ENCODE results near the gene MYO5B.

Gene MYO5B

GRCh38 chr18:49875783-49876182, 319.2 kb downstream of the MYO5B start:
- H2AFZ ChIP-seq (ENCODE audit: low read depth, low read length) = no peak overlapping the region
- no peak overlapping the region for H3K27ac ChIP-seq (ENCODE audit: low read length)
- H3K79me2 ChIP-seq (ENCODE audit: insufficient read depth, low read length) = no peaks in the 10 kb centered on the region
- no peaks in the 10 kb centered on the region for H3K36me3 ChIP-seq (ENCODE audit: insufficient read depth, low read length)
- ATAC-seq (ENCODE audit: insufficient read depth, low read depth) (no peak), DNase-seq (no peak)
- no peak overlapping the region for H3K4me3 ChIP-seq (ENCODE audit: low read depth in 1 of 2, low read length in 2 of 2)
- H3K9me3 ChIP-seq (ENCODE audit: insufficient read depth, low read length, severe bottlenecking) = no peaks in the 10 kb centered on the region
- peaks cover 8% of the 10 kb centered on the region for H3K27me3 ChIP-seq (ENCODE audit: insufficient read depth, low read length, poor library complexity)
- no peaks in the 10 kb centered on the region for H3K4me1 ChIP-seq (ENCODE audit: insufficient read depth, low read length)
- TF ChIP-seq, protein P1, sequence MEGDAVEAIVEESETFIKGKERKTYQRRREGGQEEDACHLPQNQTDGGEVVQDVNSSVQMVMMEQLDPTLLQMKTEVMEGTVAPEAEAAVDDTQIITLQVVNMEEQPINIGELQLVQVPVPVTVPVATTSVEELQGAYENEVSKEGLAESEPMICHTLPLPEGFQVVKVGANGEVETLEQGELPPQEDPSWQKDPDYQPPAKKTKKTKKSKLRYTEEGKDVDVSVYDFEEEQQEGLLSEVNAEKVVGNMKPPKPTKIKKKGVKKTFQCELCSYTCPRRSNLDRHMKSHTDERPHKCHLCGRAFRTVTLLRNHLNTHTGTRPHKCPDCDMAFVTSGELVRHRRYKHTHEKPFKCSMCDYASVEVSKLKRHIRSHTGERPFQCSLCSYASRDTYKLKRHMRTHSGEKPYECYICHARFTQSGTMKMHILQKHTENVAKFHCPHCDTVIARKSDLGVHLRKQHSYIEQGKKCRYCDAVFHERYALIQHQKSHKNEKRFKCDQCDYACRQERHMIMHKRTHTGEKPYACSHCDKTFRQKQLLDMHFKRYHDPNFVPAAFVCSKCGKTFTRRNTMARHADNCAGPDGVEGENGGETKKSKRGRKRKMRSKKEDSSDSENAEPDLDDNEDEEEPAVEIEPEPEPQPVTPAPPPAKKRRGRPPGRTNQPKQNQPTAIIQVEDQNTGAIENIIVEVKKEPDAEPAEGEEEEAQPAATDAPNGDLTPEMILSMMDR (IDR thresholded peaks at IDR 0.05; ENCODE audit: borderline replicate concordance, extremely low read depth, low read length, poor library complexity, severe bottlenecking) = no peak
- TF ChIP-seq EZH2 (IDR thresholded peaks at IDR 0.05; ENCODE audit: borderline replicate concordance, low read depth, low read length, severe bottlenecking) = no peak
- no peaks in the 10 kb centered on the region for H4K20me1 ChIP-seq (ENCODE audit: insufficient read depth, low read length)
- no peak overlapping the region for H3K4me2 ChIP-seq (ENCODE audit: insufficient read depth, low read length)
- H3K9ac ChIP-seq (ENCODE audit: low read depth, low read length) = no peak overlapping the region

- H3K9me3 ChIP-seq (ENCODE audit: insufficient read depth, low read length, severe bottlenecking) = no peaks in the 10 kb centered on the region
- H3K36me3 ChIP-seq (ENCODE audit: insufficient read depth, low read length) = no peaks in the 10 kb centered on the region
- no peak for TF ChIP-seq EZH2 (IDR thresholded peaks at IDR 0.05; ENCODE audit: borderline replicate concordance, low read depth, low read length, severe bottlenecking)
- TF ChIP-seq, protein P1 (IDR thresholded peaks at IDR 0.05; ENCODE audit: borderline replicate concordance, extremely low read depth, low read length, poor library complexity, severe bottlenecking) = no peak
- no peak overlapping the region for H3K27ac ChIP-seq (ENCODE audit: low read length)
- H2AFZ ChIP-seq (ENCODE audit: low read depth, low read length) = no peak overlapping the region
- H4K20me1 ChIP-seq (ENCODE audit: insufficient read depth, low read length) = no peaks in the 10 kb centered on the region
- H3K4me2 ChIP-seq (ENCODE audit: insufficient read depth, low read length) = no peak overlapping the region
- H3K79me2 ChIP-seq (ENCODE audit: insufficient read depth, low read length) = no peaks in the 10 kb centered on the region
- ATAC-seq (ENCODE audit: insufficient read depth, low read depth) (no peak), DNase-seq (no peak)
- H3K4me1 ChIP-seq (ENCODE audit: insufficient read depth, low read length) = no peaks in the 10 kb centered on the region
- H3K27me3 ChIP-seq (ENCODE audit: insufficient read depth, low read length, poor library complexity) = peaks cover 8% of the 10 kb centered on the region
- no peak overlapping the region for H3K9ac ChIP-seq (ENCODE audit: low read depth, low read length)
- H3K4me3 ChIP-seq (ENCODE audit: low read depth in 1 of 2, low read length in 2 of 2) = no peak overlapping the region
Measured at GRCh38 chr18:49875155-49875554, 319.8 kb downstream of the MYO5B start.

DNA sequence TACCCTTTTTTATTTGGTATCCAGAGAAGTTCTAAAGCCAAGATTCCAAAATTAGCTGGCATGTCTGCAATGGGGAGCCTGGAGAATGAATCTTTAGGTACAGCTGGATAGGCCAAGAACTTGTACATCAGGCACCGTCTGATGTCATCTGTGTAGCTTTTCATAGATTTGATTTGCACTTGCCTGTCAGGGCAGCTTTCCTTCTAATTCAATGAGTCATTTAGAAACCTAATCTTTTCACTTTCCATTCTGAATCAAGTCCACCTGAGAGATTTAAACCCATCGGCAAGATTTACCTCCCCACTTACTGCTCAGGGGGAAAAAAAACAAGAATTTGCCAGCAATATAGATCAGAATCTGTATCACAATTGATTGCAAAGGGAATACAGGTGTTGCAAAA, 320.7 kb downstream of the MYO5B start:
- ATAC-seq (ENCODE audit: insufficient read depth, low read depth) = no peak
- Histone ChIP-seq H3K36me3 (ENCODE audit: insufficient read depth, low read length) (no peaks in the 10 kb centered on the region), H3K27me3 (ENCODE audit: insufficient read depth, low read length, poor library complexity) (peaks cover 8% of the 10 kb centered on the region), H2AFZ (ENCODE audit: low read depth, low read length) (no peak overlapping the region), H3K9me3 (ENCODE audit: insufficient read depth, low read length, severe bottlenecking) (no peaks in the 10 kb centered on the region), H4K20me1 (ENCODE audit: insufficient read depth, low read length) (no peaks in the 10 kb centered on the region), H3K4me3 (ENCODE audit: low read depth in 1 of 2, low read length in 2 of 2) (no peak overlapping the region), H3K4me2 (ENCODE audit: insufficient read depth, low read length) (no peak overlapping the region), H3K79me2 (ENCODE audit: insufficient read depth, low read length) (no peaks in the 10 kb centered on the region), H3K9ac (ENCODE audit: low read depth, low read length) (no peak overlapping the region), H3K27ac (ENCODE audit: low read length) (no peak overlapping the region), H3K4me1 (ENCODE audit: insufficient read depth, low read length) (no peaks in the 10 kb centered on the region)
- TF ChIP-seq, protein P1 (IDR thresholded peaks at IDR 0.05; ENCODE audit: borderline replicate concordance, extremely low read depth, low read length, poor library complexity, severe bottlenecking) = no peak
- no peak for TF ChIP-seq EZH2 (IDR thresholded peaks at IDR 0.05; ENCODE audit: borderline replicate concordance, low read depth, low read length, severe bottlenecking)
- no peak for DNase-seq

DNA sequence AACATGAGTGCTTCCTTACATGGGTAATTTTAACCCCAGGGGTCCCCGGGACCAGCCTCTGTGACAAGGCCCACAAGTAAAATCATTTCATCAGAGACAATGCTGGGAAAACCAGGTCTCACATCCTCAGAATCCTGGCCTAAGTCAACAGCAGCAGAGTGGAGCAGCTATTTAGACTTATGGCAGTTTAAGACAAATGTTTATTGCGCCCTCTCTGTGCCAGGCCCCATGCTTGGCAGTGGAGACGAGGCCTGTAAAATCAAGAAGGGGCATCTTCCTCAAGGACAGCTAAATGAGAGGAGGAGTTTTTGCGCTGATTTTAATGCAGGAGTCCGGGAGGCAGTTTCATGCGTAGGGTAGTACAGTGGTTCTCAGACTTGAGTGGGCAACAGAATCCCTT, 325.6 kb downstream of the MYO5B start:
- TF ChIP-seq EZH2 (IDR thresholded peaks at IDR 0.05; ENCODE audit: borderline replicate concordance, low read depth, low read length, severe bottlenecking) = no peak
- TF ChIP-seq, protein P1 (IDR thresholded peaks at IDR 0.05; ENCODE audit: borderline replicate concordance, extremely low read depth, low read length, poor library complexity, severe bottlenecking) = no peak
- ATAC-seq (ENCODE audit: insufficient read depth, low read depth) (no peak), DNase-seq (no peak)
- no peak overlapping the region for H3K4me2 ChIP-seq (ENCODE audit: insufficient read depth, low read length)
- no peaks in the 10 kb centered on the region for H3K4me1 ChIP-seq (ENCODE audit: insufficient read depth, low read length)
- H3K27ac ChIP-seq (ENCODE audit: low read length) = no peak overlapping the region
- H3K9me3 ChIP-seq (ENCODE audit: insufficient read depth, low read length, severe bottlenecking) = no peaks in the 10 kb centered on the region
- no peaks in the 10 kb centered on the region for H4K20me1 ChIP-seq (ENCODE audit: insufficient read depth, low read length)
- no peaks in the 10 kb centered on the region for H3K36me3 ChIP-seq (ENCODE audit: insufficient read depth, low read length)
- no peak overlapping the region for H3K9ac ChIP-seq (ENCODE audit: low read depth, low read length)
- no peaks in the 10 kb centered on the region for H3K79me2 ChIP-seq (ENCODE audit: insufficient read depth, low read length)
- no peak overlapping the region for H2AFZ ChIP-seq (ENCODE audit: low read depth, low read length)
- H3K27me3 ChIP-seq (ENCODE audit: insufficient read depth, low read length, poor library complexity) = peaks cover 19% of the 10 kb centered on the region
- no peak overlapping the region for H3K4me3 ChIP-seq (ENCODE audit: low read depth in 1 of 2, low read length in 2 of 2)

All from DND-41 (cell line).